ENCODE results near the gene EED.

EED gene

GRCh38 chr11:86249307-86250098, 5.0 kb downstream of the EED start:
- DNase-seq: no peak

GRCh38 chr11:86251345-86251744, 6.8 kb downstream of the EED start:
- DNase-seq: no peak

- DNase-seq: no peak
Observed at GRCh38 chr11:86255896-86256295, 11.3 kb downstream of the EED start.

GRCh38 chr11:86256608-86257007, 12.1 kb downstream of the EED start:
- no peak for DNase-seq

- DNase-seq: no peak
Observed at GRCh38 chr11:86257446-86257845, 12.9 kb downstream of the EED start.

- no peak for DNase-seq
Observed at GRCh38 chr11:86259730-86260129, 15.2 kb downstream of the EED start.

GRCh38 chr11:86261328-86261727, 16.8 kb downstream of the EED start:
- DNase-seq: no peak

- no peak for DNase-seq
Observed at GRCh38 chr11:86262387-86262786, 17.8 kb downstream of the EED start.

GRCh38 chr11:86264649-86265048, 20.1 kb downstream of the EED start:
- no peak for DNase-seq

- no peak for DNase-seq
Observed at GRCh38 chr11:86265194-86265593, 20.6 kb downstream of the EED start.

GRCh38 chr11:86269645-86270044, 25.1 kb downstream of the EED start:
- no peak for DNase-seq

GRCh38 chr11:86274503-86274902, 29.9 kb downstream of the EED start:
- DNase-seq: peak; percentile 36

- DNase-seq: no peak
Observed at GRCh38 chr11:86274999-86275398, 30.4 kb downstream of the EED start.

GRCh38 chr11:86275493-86276370, 31.2 kb downstream of the EED start:
- peak; percentile 30 for DNase-seq

GRCh38 chr11:86277741-86278140, 33.2 kb downstream of the EED start:
- no peak for DNase-seq

GRCh38 chr11:86278226-86278625, 33.7 kb downstream of the EED start:
- DNase-seq: no peak

GRCh38 chr11:86279747-86280146, 35.2 kb downstream of the EED start:
- no peak for DNase-seq

- no peak for DNase-seq
Observed at GRCh38 chr11:86287468-86287796, 42.9 kb downstream of the EED start.

GRCh38 chr11:86288776-86289507, 44.4 kb downstream of the EED start:
- peak; percentile 23 for DNase-seq

- peak; percentile 27 for DNase-seq
Observed at GRCh38 chr11:86289508-86290280, 45.1 kb downstream of the EED start.

- DNase-seq: peak; percentile 90
Observed at GRCh38 chr11:86291466-86292262, 47.1 kb downstream of the EED start.
